ENCODE measurements around the gene EIF4G1.

The EIF4G1 gene

GRCh38 chr3:184379358-184380184, 65.2 kb downstream of the EIF4G1 start, which contains the start of gene CHRD:
CHRD (plus strand) TSS chr3:184380054; CDS start chr3:184380319, 265 bp downstream.
- TF ChIP-seq, protein P1, sequence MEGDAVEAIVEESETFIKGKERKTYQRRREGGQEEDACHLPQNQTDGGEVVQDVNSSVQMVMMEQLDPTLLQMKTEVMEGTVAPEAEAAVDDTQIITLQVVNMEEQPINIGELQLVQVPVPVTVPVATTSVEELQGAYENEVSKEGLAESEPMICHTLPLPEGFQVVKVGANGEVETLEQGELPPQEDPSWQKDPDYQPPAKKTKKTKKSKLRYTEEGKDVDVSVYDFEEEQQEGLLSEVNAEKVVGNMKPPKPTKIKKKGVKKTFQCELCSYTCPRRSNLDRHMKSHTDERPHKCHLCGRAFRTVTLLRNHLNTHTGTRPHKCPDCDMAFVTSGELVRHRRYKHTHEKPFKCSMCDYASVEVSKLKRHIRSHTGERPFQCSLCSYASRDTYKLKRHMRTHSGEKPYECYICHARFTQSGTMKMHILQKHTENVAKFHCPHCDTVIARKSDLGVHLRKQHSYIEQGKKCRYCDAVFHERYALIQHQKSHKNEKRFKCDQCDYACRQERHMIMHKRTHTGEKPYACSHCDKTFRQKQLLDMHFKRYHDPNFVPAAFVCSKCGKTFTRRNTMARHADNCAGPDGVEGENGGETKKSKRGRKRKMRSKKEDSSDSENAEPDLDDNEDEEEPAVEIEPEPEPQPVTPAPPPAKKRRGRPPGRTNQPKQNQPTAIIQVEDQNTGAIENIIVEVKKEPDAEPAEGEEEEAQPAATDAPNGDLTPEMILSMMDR (IDR thresholded peaks at IDR 0.05; ENCODE audit: extremely low read depth, missing control alignments) = no peak
- peak; percentile 43 for DNase-seq (ENCODE audit: low spot score)

DNA sequence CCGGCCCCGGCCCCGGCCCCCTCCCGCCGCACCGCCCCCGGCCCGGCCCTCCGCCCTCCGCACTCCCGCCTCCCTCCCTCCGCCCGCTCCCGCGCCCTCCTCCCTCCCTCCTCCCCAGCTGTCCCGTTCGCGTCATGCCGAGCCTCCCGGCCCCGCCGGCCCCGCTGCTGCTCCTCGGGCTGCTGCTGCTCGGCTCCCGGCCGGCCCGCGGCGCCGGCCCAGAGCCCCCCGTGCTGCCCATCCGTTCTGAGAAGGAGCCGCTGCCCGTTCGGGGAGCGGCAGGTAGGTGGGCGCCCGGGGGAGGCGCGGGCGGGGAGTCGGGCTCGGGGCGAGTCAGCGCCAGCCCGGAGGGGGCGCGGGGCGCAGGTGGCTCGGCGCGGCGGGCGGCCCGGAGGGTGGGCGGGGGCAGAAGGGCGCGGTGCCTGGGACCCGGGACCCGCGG, 65.8 kb downstream of the EIF4G1 start:
- TF ChIP-seq, protein P1 (IDR thresholded peaks at IDR 0.05; ENCODE audit: extremely low read depth, missing control alignments) = no peak
- DNase-seq (ENCODE audit: low spot score) = peak; percentile 71

DNA sequence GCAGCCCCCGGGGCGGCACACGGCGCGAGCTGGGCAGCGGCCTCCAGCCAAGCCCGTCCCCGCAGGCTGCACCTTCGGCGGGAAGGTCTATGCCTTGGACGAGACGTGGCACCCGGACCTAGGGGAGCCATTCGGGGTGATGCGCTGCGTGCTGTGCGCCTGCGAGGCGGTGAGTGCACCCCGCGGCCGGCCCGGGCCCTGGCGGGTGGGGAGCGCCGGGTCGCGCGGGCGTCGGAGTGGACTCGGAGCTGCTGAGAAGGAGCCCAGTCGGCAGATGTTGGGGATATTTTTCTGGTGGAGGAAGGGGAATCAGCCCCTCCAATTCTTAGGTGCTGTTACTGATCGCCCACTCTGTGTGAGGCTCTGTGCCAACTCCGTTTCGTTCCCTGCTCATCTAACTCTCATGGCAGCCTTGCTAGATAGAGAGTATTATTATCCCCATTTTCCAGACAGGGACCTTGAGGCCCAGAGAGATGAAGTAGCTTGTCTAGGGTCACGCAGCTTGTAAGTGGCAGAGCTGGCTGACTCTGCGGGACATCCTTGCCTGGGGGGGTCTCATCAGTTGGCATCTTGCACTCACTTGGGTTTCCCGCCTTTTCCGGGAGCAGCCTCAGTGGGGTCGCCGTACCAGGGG, 66.3 kb downstream of the EIF4G1 start:
- TF ChIP-seq, protein P1 (IDR thresholded peaks at IDR 0.05; ENCODE audit: extremely low read depth, missing control alignments) = no peak
- DNase-seq (ENCODE audit: low spot score) = peak; percentile 57

DNA sequence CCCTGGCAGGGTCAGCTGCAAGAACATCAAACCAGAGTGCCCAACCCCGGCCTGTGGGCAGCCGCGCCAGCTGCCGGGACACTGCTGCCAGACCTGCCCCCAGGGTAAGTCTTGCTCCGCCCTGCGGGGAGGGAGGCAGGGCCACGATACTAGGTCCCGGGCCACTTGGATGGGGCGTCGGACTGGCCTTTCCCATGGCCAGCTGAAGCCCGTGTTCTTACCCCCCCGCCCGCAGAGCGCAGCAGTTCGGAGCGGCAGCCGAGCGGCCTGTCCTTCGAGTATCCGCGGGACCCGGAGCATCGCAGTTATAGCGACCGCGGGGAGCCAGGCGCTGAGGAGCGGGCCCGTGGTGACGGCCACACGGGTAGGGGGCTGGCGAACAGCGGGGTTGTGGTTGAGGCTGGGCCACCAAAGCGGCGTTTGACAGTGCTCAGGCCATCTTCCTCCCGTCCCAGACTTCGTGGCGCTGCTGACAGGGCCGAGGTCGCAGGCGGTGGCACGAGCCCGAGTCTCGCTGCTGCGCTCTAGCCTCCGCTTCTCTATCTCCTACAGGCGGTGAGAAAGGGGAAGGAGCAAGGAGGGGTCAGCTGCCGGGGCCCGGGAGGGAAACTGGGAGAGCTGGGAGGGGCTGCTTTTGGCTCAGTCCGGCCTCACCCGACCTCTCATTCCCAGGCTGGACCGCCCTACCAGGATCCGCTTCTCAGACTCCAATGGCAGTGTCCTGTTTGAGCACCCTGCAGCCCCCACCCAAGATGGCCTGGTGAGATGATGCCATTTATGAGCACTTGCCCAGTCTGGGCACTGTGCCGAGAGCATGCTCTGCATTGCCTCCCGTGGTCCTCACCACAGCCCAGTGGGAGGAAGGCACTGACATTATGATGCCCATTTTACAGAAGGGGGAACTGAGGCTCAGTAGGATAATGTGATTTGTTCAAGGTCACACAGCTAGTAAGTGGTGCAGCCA, 67.1 kb downstream of the EIF4G1 start:
- DNase-seq (ENCODE audit: low spot score) = peak; percentile 42

DNA sequence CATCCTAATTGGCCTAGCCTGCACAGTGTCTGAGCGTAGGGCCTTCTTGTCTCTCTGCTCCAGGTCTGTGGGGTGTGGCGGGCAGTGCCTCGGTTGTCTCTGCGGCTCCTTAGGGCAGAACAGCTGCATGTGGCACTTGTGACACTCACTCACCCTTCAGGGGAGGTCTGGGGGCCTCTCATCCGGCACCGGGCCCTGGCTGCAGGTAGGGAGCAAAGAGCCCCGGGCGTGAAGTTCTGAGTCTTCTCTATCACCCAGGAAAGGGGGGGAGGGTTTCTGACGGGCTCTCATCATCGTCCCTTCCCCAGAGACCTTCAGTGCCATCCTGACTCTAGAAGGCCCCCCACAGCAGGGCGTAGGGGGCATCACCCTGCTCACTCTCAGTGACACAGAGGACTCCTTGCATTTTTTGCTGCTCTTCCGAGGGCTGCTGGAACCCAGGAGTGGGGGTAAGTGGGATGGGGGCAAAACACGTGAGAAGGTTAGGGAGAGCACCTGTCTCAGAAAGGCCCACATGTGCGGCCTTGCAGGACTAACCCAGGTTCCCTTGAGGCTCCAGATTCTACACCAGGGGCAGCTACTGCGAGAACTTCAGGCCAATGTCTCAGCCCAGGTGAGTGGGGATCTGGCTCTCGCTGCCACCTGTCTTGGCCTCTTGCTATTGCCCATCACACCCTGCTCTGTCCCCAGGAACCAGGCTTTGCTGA, 68.1 kb downstream of the EIF4G1 start:
- TF ChIP-seq, protein P1 (IDR thresholded peaks at IDR 0.05; ENCODE audit: extremely low read depth, missing control alignments) = no peak
- DNase-seq (ENCODE audit: low spot score) = peak; percentile 33

More for the DNA sequence above, 67.1 kb downstream of the EIF4G1 start:
- TF ChIP-seq, protein P1 (IDR thresholded peaks at IDR 0.05; ENCODE audit: extremely low read depth, missing control alignments) = no peak

- TF ChIP-seq, protein P1 (IDR thresholded peaks at IDR 0.05; ENCODE audit: extremely low read depth, missing control alignments) = no peak
- no peak for DNase-seq (ENCODE audit: low spot score)
Observed at GRCh38 chr3:184383033-184383740, 68.8 kb downstream of the EIF4G1 start.

All from GM20000 (cell line).